ENCODE measurements around the gene KRTAP3-3.

KRTAP3-3 gene

GRCh38 chr17:40966848-40967247 lies 27.1 kb downstream of the KRTAP3-3 start, which contains the start of gene KRT39:
Gene KRT39 (minus strand): TSS chr17:40966948. CDS start chr17:40966856, 92 bp downstream.
- DNase-seq: no peak
- intact Hi-C loops (cut with DNase I): no loop called here

DNA sequence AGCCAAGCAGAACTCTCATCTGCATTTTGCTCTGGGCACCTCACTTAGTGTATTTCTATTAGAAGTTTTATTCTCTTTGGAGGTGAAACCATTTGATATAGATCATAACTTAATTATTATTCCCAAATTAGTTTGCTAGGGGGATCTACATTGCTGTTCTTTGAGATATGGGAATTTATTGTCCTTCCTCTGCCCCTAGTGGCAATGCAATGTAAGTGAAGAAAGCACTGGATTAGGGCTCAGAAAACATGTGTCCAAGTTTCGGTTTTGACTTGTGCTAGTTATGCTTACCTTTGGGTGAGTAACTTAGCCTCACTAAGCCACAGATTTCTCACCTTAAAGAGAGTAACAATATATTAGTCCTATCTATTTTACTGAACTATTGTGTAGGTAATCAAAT lies 30.1 kb downstream of the KRTAP3-3 start:
- intact Hi-C loops (cut with DNase I): no loop called here
- DNase-seq: no peak

DNA sequence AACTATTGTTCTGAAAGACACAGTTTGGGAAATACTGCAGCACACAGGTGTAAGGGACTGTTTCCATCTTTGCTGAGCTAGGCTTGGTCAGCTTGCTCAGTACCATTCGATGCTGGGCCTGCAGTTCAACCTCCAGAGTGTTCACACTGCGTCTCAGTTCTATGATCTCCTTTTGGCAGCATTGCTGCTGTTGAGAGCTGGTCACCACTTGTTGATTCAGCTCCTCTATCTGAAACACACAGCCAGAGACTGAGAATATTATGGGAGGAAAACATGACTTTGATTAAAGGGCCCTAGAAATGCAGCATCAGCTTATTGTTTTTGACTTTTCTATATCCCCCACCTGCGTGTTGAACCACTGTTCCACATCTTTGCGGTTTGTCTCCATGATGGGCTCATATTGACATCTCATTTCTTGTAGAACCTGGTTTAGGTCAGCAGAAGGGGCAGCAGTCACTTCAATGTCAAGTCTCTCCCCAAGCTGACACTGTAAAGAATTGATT lies 31.9 kb downstream of the KRTAP3-3 start:
- DNase-seq: no peak
- intact Hi-C loops (cut with DNase I): no loop called here

- intact Hi-C loops (cut with DNase I): no loop called here
- no peak for DNase-seq
These were observed 32.4 kb downstream of the KRTAP3-3 start for GRCh38 chr17:40961591-40961990.

- intact Hi-C loops (cut with DNase I): no loop called here
- no peak for DNase-seq
These were observed 33.8 kb downstream of the KRTAP3-3 start for GRCh38 chr17:40960144-40960543.

DNA sequence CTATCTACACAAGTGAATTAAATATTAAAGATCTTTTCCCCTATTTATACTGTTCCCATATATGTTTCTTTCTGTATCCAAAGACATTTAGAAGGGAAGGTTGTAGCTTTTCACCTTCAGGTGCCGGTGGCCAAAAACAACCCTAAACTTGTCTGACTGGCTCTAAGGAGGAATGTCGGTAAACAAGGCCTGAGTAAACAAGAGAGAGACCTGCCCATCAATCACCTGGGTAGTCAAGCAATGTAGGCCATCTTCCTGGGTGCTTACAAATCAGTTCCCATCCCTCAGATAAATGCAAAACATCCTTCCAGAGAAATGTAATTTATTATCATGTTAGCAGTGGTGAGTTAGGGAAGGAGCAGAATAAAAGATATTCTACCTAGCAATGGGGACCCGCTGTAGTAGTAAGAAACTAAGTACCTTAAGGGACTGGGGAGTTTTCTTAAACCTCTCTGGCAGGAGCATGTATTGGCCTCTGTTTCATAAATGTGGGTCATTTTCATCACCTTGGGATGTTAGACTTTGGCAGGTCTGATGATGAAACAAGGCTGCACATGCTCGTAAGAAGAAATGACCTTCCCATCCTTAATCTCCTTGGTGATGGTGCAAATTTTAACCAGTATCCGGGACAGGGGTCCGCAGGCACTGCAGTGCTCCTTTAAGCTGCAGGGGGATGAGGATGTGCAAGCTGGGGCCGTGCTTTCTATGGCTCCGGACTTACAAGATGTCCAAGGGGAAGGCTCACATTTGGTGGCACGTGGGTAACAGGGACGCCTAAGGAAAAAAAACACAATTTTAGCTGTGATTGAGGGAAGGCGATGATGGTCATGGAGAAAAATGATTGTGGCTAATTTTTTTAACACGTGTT lies 35.6 kb downstream of the KRTAP3-3 start:
- DNase-seq: no peak
- intact Hi-C loops (cut with DNase I): no loop called here

DNA sequence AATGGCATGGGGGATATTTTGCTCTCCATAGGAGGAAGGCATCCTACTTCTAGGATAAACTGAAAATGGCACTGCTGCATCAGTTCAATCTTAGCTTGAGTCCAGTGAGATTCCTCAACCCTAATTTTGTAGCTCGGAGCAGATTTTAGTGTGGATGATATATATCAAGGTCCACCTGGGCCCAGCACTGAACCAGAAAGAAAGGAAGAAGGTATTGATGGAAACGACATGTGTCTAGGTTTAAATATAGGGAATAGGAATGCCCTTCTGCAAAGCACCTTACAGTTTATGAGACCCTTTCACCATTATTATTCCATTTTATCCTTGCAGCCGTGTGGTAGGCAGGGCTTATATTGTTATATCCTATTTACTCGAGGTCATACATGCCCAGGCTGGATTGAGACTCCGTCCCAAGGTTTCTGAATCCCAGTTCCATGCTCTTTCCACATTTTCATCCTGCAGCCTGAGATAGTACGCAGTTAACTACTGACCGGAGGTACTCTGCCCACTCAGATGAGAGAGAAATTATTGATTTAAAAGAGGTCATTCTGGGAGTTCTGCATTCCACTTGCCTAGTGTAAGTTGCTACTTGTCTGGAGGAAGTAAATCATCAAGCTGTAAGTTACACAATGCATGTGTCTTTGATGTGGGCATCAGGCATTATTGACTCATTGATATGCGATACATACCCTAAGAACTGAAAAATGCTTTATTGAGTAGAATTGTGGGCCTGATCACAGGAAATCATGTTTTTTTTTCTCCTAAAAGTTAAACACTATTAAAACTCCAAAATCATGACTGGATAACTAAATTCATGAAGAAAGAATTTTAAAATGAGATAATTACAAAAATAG lies 37.3 kb downstream of the KRTAP3-3 start:
- intact Hi-C loops (cut with DNase I): no loop called here
- DNase-seq: no peak

- no peak for DNase-seq
- intact Hi-C loops (cut with DNase I): no loop called here
These were observed 40.1 kb downstream of the KRTAP3-3 start for GRCh38 chr17:40953881-40954280.

DNA sequence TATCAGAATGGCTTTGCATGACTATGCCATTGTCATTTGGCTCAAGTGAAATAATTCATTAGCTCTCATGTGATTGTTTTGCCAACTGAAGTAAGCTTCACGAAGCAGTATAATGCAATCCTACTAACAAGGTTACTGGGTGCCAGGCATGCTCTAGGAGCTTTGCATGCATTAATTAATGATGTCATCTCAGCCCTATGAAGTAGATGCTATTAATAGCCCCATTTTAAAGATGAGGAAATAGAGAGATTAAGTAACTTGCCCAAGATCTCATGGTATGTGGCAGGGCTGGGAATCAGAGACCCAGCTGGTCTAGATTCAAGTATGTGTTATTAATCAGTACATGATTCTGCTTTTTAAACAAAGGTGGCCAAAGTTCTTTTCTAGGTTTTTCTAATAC lies 41.3 kb downstream of the KRTAP3-3 start:
- no peak for DNase-seq
- intact Hi-C loops (cut with DNase I): no loop called here

DNA sequence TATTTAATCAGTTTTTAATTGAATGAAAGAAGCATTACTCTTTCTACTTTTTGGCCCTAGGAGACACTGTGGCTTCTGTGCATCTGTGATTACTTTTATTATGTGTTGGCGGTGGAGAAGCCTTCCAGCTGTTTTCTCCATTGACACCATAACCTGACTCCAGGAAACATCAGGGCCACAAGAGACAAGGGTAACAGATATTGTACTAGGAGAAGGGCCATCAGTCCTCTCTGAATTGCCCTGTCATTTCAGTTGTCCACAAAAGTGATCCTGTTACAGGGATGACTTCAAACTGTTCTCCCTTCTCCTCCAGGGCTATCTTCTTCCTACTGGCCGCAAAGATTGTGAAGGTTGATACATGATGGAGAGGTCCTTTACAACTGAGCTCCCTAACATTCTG lies 41.8 kb downstream of the KRTAP3-3 start:
- intact Hi-C loops (cut with DNase I): no loop called here
- DNase-seq: no peak

- intact Hi-C loops (cut with DNase I): no loop called here
These were observed 42.8 kb downstream of the KRTAP3-3 start for GRCh38 chr17:40951011-40951622.

GRCh38 chr17:40950176-40950575 lies 43.8 kb downstream of the KRTAP3-3 start:
- no peak for DNase-seq
- intact Hi-C loops (cut with DNase I): no loop called here

More at GRCh38 chr17:40951011-40951622, 42.8 kb downstream of the KRTAP3-3 start:
- DNase-seq: no peak

- intact Hi-C loops (cut with DNase I): no loop called here
- DNase-seq: no peak
These were observed 44.5 kb downstream of the KRTAP3-3 start for GRCh38 chr17:40949418-40949817.

DNA sequence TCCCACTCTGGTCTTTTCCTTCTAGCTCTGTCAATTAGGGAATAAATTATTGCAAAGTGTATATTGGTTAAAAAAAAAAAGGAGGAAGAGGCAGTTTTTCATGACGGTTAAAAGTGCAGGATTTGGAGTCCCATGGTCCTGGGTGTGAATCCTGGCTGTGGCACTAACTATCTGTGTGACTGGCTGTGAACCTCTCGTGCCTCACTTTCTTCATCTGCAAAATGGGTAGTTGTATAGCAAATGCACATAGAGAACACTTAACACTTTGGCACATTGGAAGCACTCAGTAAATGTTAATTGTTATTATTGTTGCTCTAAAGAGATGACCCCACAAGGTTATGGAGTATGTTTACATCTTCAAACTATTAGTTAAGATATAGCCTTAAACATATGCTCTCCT lies 46.0 kb downstream of the KRTAP3-3 start:
- no peak for DNase-seq
- intact Hi-C loops (cut with DNase I): no loop called here

DNA sequence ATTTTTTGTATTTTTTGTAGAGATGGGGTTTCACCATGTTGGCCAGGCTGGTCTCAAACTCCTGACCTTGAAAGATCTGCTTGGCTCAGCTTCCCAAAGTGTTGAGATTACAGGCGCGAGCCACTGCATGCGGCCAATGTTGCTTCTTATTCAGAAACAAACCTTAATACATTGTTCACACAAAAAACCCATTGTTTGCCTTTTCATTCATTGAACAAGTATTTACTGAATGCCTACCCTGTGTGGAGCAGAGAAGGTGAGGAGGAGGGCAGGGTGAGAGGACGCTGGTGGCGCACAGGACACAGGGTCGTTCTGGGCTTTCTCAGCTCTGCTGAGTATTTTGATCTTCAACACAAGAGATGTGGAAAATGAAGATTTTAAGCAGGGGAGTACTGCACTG lies 48.5 kb downstream of the KRTAP3-3 start:
- DNase-seq: no peak
- intact Hi-C loops (cut with DNase I): no loop called here

DNA sequence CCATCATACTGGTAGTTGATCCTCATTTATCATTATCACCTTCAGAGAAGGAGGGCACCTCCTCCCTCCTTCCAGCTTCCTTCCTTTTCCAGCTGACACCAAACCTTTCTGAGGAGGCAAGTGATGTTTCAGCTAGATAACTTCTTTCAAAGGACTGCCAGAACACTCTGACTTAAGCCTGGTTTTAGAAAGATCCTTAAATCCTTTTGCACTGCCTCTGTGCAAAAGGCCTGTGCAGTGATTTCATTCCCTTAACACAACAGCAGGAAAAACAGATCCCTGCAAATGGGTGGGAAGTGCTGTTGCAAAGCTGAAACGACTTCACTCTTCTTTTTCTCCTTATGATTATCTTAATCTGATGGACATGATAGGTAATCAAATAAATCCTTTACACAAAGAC lies 49.4 kb downstream of the KRTAP3-3 start:
- intact Hi-C loops (cut with DNase I): no loop called here
- DNase-seq: no peak

Data from head of caudate nucleus (tissue), 42 donors.